ENCODE results near the gene TGFB1.

The TGFB1 gene

DNA sequence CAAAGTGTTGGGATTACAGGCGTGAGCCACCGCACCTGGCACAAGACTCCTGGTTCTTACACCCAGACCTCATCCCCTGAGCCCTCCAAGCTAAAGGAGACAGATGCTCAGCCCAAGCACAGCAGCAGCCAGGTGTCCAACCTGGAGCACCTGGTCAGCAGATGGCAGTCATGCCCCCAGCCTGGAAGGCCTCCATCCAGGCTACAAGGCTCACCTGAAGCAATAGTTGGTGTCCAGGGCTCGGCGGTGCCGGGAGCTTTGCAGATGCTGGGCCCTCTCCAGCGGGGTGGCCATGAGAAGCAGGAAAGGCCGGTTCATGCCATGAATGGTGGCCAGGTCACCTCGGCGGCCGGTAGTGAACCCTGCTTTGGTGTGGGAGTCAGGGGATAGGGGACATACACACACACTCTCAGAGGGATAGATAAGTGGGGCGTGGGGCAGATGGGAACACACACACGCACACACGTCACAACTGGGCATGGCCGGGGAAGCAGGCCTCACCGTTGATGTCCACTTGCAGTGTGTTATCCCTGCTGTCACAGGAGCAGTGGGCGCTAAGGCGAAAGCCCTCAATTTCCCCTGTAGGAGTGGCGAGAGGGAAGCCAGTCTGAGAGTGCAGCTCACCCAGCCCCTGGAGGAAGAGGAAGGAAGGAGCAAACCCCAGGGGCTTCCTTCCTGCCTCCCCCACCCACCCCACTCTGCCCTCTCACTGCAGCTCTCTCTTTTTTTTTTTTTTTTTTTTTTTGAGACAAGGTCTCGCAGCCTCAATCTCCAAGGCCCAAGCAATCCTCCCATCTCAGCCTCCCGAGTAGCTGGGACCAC lies 11.8 kb downstream of the TGFB1 start:
- TF ChIP-seq GATA1 (IDR thresholded peaks at IDR 0.05; ENCODE audit: low read depth, low read length) = no peak
- no peak for TF ChIP-seq POLR2A (IDR thresholded peaks at IDR 0.05; ENCODE audit: low read length)
- no peak for DNase-seq

- TF ChIP-seq GATA1 (IDR thresholded peaks at IDR 0.05; ENCODE audit: low read depth, low read length) (no peak), POLR2A (IDR thresholded peaks at IDR 0.05; ENCODE audit: low read length) (no peak)
- no peak for DNase-seq
Measured at GRCh38 chr19:41339936-41340335, 13.8 kb downstream of the TGFB1 start.

DNA sequence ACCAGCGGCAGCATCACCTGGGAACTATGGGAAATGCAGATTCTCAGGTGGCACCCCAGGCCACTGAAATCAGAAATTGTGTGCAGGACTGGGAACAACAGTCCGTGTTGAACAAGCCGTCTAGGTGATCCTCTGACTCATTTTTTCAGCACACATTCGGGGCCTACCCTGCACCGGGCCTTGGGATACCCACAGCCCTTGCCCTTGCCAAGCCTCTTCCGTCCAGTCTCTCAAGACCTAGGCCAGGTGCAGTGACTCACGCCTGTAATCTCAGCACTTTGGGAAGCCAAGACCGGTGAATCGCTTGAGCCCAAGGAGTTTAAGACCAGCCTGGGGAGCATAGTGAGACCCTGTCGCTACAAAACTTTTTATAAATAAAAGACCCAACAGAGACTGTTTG lies 18.3 kb downstream of the TGFB1 start:
- no peak for DNase-seq
- TF ChIP-seq GATA1 (IDR thresholded peaks at IDR 0.05; ENCODE audit: low read depth, low read length) (no peak), POLR2A (IDR thresholded peaks at IDR 0.05; ENCODE audit: low read length) (no peak)

DNA sequence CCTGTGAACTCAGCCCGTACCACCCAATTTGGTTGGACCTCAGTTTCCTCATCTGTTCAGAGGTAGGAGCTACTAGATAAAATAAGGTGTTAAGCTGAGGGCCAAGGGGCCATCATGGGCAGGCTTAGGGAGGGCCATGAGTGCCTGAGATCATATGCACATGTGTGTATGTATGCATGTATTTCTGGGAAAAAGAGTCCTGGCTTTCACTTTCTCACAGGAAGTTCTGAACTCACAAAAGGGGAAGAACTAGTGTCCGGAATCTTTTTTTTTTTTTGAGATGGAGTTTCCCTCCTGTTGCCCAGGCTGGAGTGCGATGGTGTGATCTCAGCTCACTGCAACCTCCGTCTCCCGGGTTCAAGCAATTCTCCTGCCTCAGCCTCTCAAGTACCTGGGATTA lies 18.9 kb downstream of the TGFB1 start:
- TF ChIP-seq GATA1 (IDR thresholded peaks at IDR 0.05; ENCODE audit: low read depth, low read length) (no peak), POLR2A (IDR thresholded peaks at IDR 0.05; ENCODE audit: low read length) (no peak)
- no peak for DNase-seq

DNA sequence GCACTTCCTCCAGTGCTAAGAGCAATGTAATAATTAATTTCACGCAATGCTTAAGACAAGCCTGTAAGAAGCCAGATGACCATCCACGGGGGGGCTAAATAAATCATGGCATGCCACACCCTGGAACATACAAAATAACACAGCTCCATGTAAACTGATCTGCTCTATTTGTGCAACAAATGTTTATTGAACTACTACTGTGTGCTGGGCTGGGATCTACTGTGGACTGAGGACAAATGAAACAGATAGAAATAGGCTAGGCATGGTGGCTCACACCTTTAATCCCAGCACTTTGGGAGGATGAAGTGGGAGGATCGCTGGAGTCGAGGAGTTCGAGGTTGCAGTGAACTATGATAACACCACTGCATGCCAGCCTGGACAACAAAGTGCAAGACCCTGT lies 21.3 kb downstream of the TGFB1 start:
- TF ChIP-seq GATA1 (IDR thresholded peaks at IDR 0.05; ENCODE audit: low read depth, low read length) = no peak
- no peak for TF ChIP-seq POLR2A (IDR thresholded peaks at IDR 0.05; ENCODE audit: low read length)
- DNase-seq = no peak

DNA sequence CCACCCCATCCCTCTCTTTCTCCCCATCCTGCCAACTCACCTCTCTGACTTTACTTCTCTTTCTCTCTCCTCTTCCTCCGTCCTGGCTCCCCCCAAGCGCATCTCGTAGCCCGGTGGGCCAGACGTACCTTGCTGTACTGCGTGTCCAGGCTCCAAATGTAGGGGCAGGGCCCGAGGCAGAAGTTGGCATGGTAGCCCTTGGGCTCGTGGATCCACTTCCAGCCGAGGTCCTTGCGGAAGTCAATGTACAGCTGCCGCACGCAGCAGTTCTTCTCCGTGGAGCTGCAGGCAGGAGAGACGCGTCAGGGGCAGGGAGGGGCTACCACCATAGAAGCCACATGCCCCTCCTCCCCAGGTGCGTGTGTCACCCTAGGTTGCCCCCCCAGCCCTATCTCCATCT lies 21.7 kb downstream of the TGFB1 start:
- TF ChIP-seq POLR2A (IDR thresholded peaks at IDR 0.05; ENCODE audit: low read length) = no peak
- no peak for TF ChIP-seq GATA1 (IDR thresholded peaks at IDR 0.05; ENCODE audit: low read depth, low read length)
- no peak for DNase-seq

- DNase-seq = no peak
- no peak for TF ChIP-seq POLR2A (IDR thresholded peaks at IDR 0.05; ENCODE audit: low read length)
Measured at GRCh38 chr19:41330946-41331678, 22.6 kb downstream of the TGFB1 start.

DNA sequence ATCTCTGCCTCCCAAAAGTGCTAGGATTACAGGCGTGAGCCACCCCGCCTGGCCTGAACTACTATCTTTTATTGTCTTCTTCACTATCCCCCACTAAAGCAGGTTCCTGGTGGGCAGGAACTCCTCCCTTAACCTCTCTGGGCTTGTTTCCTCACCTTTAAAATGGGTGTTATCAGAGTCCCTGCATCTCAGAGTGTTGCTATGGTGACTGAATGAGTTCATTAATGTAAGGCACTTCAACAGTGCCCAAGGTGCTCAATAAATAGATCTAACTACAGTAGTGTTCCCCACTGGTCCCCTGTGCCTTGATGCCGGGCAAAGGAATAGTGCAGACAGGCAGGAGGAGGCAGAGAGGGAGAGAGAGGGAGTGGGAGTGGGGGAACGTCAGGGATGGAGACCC lies 23.2 kb downstream of the TGFB1 start:
- TF ChIP-seq POLR2A (IDR thresholded peaks at IDR 0.05; ENCODE audit: low read length) = no peak
- TF ChIP-seq GATA1 (IDR thresholded peaks at IDR 0.05; ENCODE audit: low read depth, low read length) = no peak

DNA sequence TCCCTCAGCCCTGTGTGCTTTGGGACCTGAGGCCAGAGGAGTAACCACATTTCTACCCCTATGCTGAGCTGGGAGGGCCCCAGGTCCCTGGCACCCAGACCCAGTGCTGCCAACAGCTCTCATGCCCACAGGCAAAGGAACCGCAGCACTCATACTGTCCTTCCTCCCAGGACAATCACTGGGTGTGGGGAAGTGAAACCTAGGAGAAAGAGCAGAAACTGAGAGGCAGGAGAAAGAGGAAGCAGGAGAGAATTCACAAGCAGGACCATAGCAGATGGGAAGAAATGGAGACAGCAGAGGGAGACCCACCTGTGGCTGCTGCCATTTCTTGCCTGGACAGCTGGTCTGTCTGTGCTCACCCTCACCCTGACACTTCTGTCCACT lies 24.9 kb downstream of the TGFB1 start:
- DNase-seq = no peak
- peak; percentile 1 for TF ChIP-seq POLR2A (IDR thresholded peaks at IDR 0.05; ENCODE audit: low read length)
- TF ChIP-seq GATA1 (IDR thresholded peaks at IDR 0.05; ENCODE audit: low read depth, low read length) = no peak

More for the DNA sequence above, 23.2 kb downstream of the TGFB1 start:
- no peak for DNase-seq

- DNase-seq = peak; percentile 31 to 42
- TF ChIP-seq GATA1 (IDR thresholded peaks at IDR 0.05; ENCODE audit: low read depth, low read length) (no peak), POLR2A (IDR thresholded peaks at IDR 0.05; ENCODE audit: low read length) (peak; percentile 2)
Measured at GRCh38 chr19:41328157-41328841, 25.4 kb downstream of the TGFB1 start.

GRCh38 chr19:41327576-41328156 lies 26.1 kb downstream of the TGFB1 start:
- DNase-seq = peak; percentile 42 to 46
- TF ChIP-seq POLR2A (IDR thresholded peaks at IDR 0.05; ENCODE audit: low read length) = peak; percentile 30
- TF ChIP-seq GATA1 (IDR thresholded peaks at IDR 0.05; ENCODE audit: low read depth, low read length) = no peak

- peak in 1 of 2 experiments; percentile 26 for DNase-seq
- TF ChIP-seq POLR2A (IDR thresholded peaks at IDR 0.05; ENCODE audit: low read length) (peak; percentile 5), GATA1 (IDR thresholded peaks at IDR 0.05; ENCODE audit: low read depth, low read length) (no peak)
Measured at GRCh38 chr19:41327076-41327575, 26.6 kb downstream of the TGFB1 start.

GRCh38 chr19:41325947-41326706 lies 27.6 kb downstream of the TGFB1 start:
- TF ChIP-seq GATA1 (IDR thresholded peaks at IDR 0.05; ENCODE audit: low read depth, low read length) = no peak
- TF ChIP-seq POLR2A (IDR thresholded peaks at IDR 0.05; ENCODE audit: low read length) = peak; percentile 25
- peak in 1 of 2 experiments; percentile 21 for DNase-seq
